Liver (tissue), 9 donors: ENCODE results near the gene MYOG. TPM values are rescaled to one million over a fixed set of nuclear protein-coding genes. Genes with fewer than 3 reads are reported as not detected.

Source experiments
- DNase-seq: peaks from one replicate; pipeline ENCODE4 v3.0.0-alpha.2; 2017; ENCODE audit warnings: low spot score
- H3K27ac ChIP-seq, 2 donors: one replicate each; pipeline ENCODE4 v1.7.0; 2013; ENCODE audit warnings: inconsistent platforms in 2 of 2, low read length in 2 of 2, control low read depth in 1 of 2, low read depth in 1 of 2, mild to moderate bottlenecking in 1 of 2
- H3K27me3 ChIP-seq, 4 donors: one replicate each; pipeline versions ENCODE4 v1.6.1 to v1.7.0; 2013; ENCODE audit warnings: low read length in 3 of 4, inconsistent platforms in 1 of 4, mild to moderate bottlenecking in 1 of 4, moderate library complexity in 1 of 4; ENCODE audit not compliant: control insufficient read depth in 4 of 4, insufficient read depth in 4 of 4
- H3K36me3 ChIP-seq, 4 donors: one replicate each; pipeline versions ENCODE4 v1.6.1 to v1.7.0; 2013; ENCODE audit warnings: low read length in 3 of 4, mild to moderate bottlenecking in 3 of 4, low read depth in 1 of 4, moderate library complexity in 1 of 4; ENCODE audit not compliant: control insufficient read depth in 4 of 4, insufficient read depth in 3 of 4
- H3K4me1 ChIP-seq, 4 donors: one replicate each; pipeline versions ENCODE4 v1.6.1 to v1.7.0; 2013; ENCODE audit warnings: low read length in 3 of 4, mild to moderate bottlenecking in 3 of 4, moderate library complexity in 1 of 4; ENCODE audit not compliant: control insufficient read depth in 4 of 4, insufficient read depth in 4 of 4
- H3K4me3 ChIP-seq, 3 donors: one replicate each; pipeline versions ENCODE4 v1.6.1 to v1.7.0; 2013; ENCODE audit warnings: low read length in 3 of 3, control low read depth in 1 of 3, low read depth in 1 of 3, mild to moderate bottlenecking in 1 of 3
- H3K9ac ChIP-seq, 2 donors: one replicate each; pipeline ENCODE4 v1.7.0; 2013; ENCODE audit warnings: low read length in 2 of 2, mild to moderate bottlenecking in 2 of 2, moderate library complexity in 2 of 2, control low read depth in 1 of 2, low read depth in 1 of 2
- H3K9me3 ChIP-seq, 4 donors: one replicate each; pipeline versions ENCODE4 v1.6.1 to v1.7.0; 2013; ENCODE audit warnings: low read length in 3 of 4; ENCODE audit not compliant: control insufficient read depth in 4 of 4
- EGR1 ChIP-seq, 2 donors: IDR thresholded peaks; 2 replicates each; pipeline ENCODE4 v1.6.1; 2016 to 2018; ENCODE audit warnings: antibody characterized with exemption in 2 of 2, low read depth in 2 of 2
- FOXA1 ChIP-seq: IDR thresholded peaks from 2 replicates; pipeline ENCODE4 v1.6.1; 2016; ENCODE audit warnings: antibody characterized with exemption
- FOXA2 ChIP-seq: IDR thresholded peaks from 2 replicates; pipeline ENCODE4 v1.6.1; 2016; ENCODE audit warnings: antibody characterized with exemption
- GABPA ChIP-seq, 2 donors: IDR thresholded peaks in 1 of 2; conservative IDR thresholded peaks in 1 of 2; 2 replicates each; pipeline ENCODE4 v1.6.1; 2016; ENCODE audit warnings: antibody characterized with exemption in 2 of 2, mild to moderate bottlenecking in 1 of 2, moderate library complexity in 1 of 2
- HNF4A ChIP-seq, 2 donors: conservative IDR thresholded peaks; 2 replicates each; pipeline ENCODE4 v1.6.1; 2016; ENCODE audit warnings: antibody characterized with exemption in 2 of 2, mild to moderate bottlenecking in 2 of 2
- HNF4G ChIP-seq: IDR thresholded peaks from 2 replicates; pipeline ENCODE4 v1.6.1; 2016; ENCODE audit warnings: antibody characterized with exemption
- NR2F2 ChIP-seq: IDR thresholded peaks from 2 replicates; pipeline ENCODE4 v1.6.1; 2016; ENCODE audit warnings: antibody characterized with exemption
- RAD21 ChIP-seq, 2 donors: IDR thresholded peaks; 2 replicates each; pipeline ENCODE4 v1.6.1; 2016; ENCODE audit warnings: antibody characterized with exemption in 2 of 2, mild to moderate bottlenecking in 2 of 2
- RXRA ChIP-seq, 2 donors: IDR thresholded peaks; 2 replicates each; pipeline ENCODE4 v1.6.1; 2017 to 2018; ENCODE audit warnings: antibody characterized with exemption in 2 of 2, mild to moderate bottlenecking in 1 of 2
- SP1 ChIP-seq: IDR thresholded peaks from 2 replicates; pipeline ENCODE4 v1.6.1; 2018; ENCODE audit warnings: antibody characterized with exemption, mild to moderate bottlenecking
- TAF1 ChIP-seq: conservative IDR thresholded peaks from 2 replicates; pipeline ENCODE4 v1.6.1; 2016; ENCODE audit warnings: antibody characterized with exemption, mild to moderate bottlenecking
- YY1 ChIP-seq: IDR thresholded peaks from 2 replicates; pipeline ENCODE4 v1.6.1; 2016; ENCODE audit warnings: antibody characterized with exemption, mild to moderate bottlenecking
- WGBS: extraction: QIAGEN DNeasy Blood & Tissue Kit; methylation state at CpG from one replicate; pipeline ENCODE4 v1.1.7; 2013; 5-methylcytosine and 5-hydroxymethylcytosine counted together
- polyA plus RNA-seq, 2 donors: library from polyadenylated mRNA; stranded (reverse) in 1 of 2; unstranded in 1 of 2; fragments of 200-250 nt in 1 of 2; fragments of >200 nt in 1 of 2; fragmentation: Nextera tagmentation in 1 of 2; extraction: Ambion mirVana in 1 of 2; gene quantifications; one replicate each; pipeline versions ENCODE4 v1.2.1 to v1.2.3, GENCODE V29; 2013 to 2015
- total RNA-seq, 2 donors: library from RNA; depleted of rRNA; stranded (reverse); fragments of >200 nt; gene quantifications; one replicate each; pipeline ENCODE4 v1.2.3, GENCODE V29; 2014
- TF ChIP-seq, protein P1 (sequence below): fragments of 150-350 bp; IDR thresholded peaks from 2 replicates; pipeline ENCODE4 v1.5.1; 2017; ENCODE audit warnings: improper control_type of control experiment, low read depth, low read length; ENCODE audit not compliant: missing input control
- TF ChIP-seq, protein P2 (sequence below): IDR thresholded peaks from 2 replicates; pipeline ENCODE4 v1.6.1; 2016; ENCODE audit warnings: antibody characterized with exemption
- TF ChIP-seq, protein P3 (sequence below): IDR thresholded peaks from 2 replicates; pipeline ENCODE4 v1.6.1; 2016; ENCODE audit warnings: antibody characterized with exemption
- TF ChIP-seq, protein P4 (sequence below): IDR thresholded peaks from 2 replicates; pipeline ENCODE4 v1.6.1; 2016; ENCODE audit warnings: antibody characterized with exemption
- TF ChIP-seq, protein P5 (sequence below): IDR thresholded peaks from 2 replicates; pipeline ENCODE4 v1.6.1; 2016; ENCODE audit warnings: antibody characterized with exemption, mild to moderate bottlenecking
- donor health status: healthy.
- donor health status: healthy.
- donor health status: healthy.
- donor health status: healthy.
- donor health status: healthy.

The MYOG gene
- total and polyA plus RNA-seq, 4 donors, result not detected

DNA sequence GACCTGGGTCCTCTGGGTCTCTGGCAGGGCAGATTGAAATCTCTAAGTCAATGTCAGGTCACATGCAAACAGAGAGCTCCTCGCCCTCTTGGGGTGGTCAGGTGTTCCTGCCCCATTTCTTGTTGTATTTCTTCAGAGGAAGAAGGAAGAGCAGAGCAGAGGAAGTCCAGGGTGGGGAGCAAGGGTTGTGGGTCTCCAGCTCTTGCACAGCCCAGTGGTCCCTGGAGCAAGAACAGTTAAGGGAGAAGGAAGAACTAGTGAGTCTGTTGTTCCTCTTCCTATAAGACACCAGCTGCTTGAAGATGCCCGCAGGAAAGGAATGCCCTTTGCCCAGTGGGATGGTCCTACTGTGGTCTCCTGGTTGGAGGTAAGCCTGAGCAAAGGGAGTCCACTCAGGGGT lies 26.3 kb downstream of the MYOG start:
- Histone ChIP-seq H3K9me3 (no peaks in the 10 kb centered on the region), H3K36me3 (no peaks in the 10 kb centered on the region), H3K9ac (no peak overlapping the region), H3K27ac (no peak overlapping the region), H3K27me3 (no peaks in the 10 kb centered on the region), H3K4me1 (no peaks in the 10 kb centered on the region), H3K4me3 (no peak overlapping the region)
- WGBS, result 80% methylated on average over 2 of the region's 2 CpGs
- TF ChIP-seq, protein P1, sequence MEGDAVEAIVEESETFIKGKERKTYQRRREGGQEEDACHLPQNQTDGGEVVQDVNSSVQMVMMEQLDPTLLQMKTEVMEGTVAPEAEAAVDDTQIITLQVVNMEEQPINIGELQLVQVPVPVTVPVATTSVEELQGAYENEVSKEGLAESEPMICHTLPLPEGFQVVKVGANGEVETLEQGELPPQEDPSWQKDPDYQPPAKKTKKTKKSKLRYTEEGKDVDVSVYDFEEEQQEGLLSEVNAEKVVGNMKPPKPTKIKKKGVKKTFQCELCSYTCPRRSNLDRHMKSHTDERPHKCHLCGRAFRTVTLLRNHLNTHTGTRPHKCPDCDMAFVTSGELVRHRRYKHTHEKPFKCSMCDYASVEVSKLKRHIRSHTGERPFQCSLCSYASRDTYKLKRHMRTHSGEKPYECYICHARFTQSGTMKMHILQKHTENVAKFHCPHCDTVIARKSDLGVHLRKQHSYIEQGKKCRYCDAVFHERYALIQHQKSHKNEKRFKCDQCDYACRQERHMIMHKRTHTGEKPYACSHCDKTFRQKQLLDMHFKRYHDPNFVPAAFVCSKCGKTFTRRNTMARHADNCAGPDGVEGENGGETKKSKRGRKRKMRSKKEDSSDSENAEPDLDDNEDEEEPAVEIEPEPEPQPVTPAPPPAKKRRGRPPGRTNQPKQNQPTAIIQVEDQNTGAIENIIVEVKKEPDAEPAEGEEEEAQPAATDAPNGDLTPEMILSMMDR, result no peak
- TF ChIP-seq, protein P2, sequence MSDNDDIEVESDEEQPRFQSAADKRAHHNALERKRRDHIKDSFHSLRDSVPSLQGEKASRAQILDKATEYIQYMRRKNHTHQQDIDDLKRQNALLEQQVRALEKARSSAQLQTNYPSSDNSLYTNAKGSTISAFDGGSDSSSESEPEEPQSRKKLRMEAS, result no peak
- TF ChIP-seq, protein P3, sequence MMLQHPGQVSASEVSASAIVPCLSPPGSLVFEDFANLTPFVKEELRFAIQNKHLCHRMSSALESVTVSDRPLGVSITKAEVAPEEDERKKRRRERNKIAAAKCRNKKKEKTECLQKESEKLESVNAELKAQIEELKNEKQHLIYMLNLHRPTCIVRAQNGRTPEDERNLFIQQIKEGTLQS, result no peak
- TF ChIP-seq FOXA2 (no peak), TAF1 (no peak), YY1 (no peak), GABPA (IDR thresholded peaks at IDR 0.05 in 1 of 2, conservative IDR thresholded peaks at IDR 0.05 in 1 of 2) (no peak), EGR1 (IDR thresholded peaks at IDR 0.05; ENCODE audit: low read depth in 2 of 2) (no peak), SP1 (no peak), RAD21 (IDR thresholded peaks at IDR 0.05) (no peak), HNF4A (conservative IDR thresholded peaks at IDR 0.05) (no peak), NR2F2 (no peak), RXRA (IDR thresholded peaks at IDR 0.05) (no peak)
- TF ChIP-seq, protein P4, sequence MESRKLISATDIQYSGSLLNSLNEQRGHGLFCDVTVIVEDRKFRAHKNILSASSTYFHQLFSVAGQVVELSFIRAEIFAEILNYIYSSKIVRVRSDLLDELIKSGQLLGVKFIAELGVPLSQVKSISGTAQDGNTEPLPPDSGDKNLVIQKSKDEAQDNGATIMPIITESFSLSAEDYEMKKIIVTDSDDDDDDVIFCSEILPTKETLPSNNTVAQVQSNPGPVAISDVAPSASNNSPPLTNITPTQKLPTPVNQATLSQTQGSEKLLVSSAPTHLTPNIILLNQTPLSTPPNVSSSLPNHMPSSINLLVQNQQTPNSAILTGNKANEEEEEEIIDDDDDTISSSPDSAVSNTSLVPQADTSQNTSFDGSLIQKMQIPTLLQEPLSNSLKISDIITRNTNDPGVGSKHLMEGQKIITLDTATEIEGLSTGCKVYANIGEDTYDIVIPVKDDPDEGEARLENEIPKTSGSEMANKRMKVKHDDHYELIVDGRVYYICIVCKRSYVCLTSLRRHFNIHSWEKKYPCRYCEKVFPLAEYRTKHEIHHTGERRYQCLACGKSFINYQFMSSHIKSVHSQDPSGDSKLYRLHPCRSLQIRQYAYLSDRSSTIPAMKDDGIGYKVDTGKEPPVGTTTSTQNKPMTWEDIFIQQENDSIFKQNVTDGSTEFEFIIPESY, result no peak
- TF ChIP-seq, protein P5, sequence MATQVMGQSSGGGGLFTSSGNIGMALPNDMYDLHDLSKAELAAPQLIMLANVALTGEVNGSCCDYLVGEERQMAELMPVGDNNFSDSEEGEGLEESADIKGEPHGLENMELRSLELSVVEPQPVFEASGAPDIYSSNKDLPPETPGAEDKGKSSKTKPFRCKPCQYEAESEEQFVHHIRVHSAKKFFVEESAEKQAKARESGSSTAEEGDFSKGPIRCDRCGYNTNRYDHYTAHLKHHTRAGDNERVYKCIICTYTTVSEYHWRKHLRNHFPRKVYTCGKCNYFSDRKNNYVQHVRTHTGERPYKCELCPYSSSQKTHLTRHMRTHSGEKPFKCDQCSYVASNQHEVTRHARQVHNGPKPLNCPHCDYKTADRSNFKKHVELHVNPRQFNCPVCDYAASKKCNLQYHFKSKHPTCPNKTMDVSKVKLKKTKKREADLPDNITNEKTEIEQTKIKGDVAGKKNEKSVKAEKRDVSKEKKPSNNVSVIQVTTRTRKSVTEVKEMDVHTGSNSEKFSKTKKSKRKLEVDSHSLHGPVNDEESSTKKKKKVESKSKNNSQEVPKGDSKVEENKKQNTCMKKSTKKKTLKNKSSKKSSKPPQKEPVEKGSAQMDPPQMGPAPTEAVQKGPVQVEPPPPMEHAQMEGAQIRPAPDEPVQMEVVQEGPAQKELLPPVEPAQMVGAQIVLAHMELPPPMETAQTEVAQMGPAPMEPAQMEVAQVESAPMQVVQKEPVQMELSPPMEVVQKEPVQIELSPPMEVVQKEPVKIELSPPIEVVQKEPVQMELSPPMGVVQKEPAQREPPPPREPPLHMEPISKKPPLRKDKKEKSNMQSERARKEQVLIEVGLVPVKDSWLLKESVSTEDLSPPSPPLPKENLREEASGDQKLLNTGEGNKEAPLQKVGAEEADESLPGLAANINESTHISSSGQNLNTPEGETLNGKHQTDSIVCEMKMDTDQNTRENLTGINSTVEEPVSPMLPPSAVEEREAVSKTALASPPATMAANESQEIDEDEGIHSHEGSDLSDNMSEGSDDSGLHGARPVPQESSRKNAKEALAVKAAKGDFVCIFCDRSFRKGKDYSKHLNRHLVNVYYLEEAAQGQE, result no peak
- DNase-seq, result no peak

DNA sequence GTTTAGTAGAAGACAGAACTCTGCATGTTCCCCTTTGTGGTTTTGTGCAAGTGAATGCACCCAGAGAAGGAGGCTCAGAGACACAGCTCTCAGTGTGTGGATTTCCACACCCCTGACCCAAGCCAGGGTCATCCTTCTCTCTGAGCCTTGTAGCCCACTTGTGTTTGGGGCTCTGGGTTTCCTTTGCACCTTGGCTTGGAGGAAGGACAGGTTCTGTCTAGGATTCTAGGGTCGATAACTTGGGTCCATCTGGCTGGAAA lies 27.2 kb downstream of the MYOG start:
- DNase-seq, result no peak
- Histone ChIP-seq H3K9me3 (no peaks in the 10 kb centered on the region), H3K27me3 (no peaks in the 10 kb centered on the region), H3K4me3 (no peak overlapping the region), H3K27ac (no peak overlapping the region), H3K9ac (no peak overlapping the region), H3K4me1 (no peaks in the 10 kb centered on the region), H3K36me3 (no peaks in the 10 kb centered on the region)
- TF ChIP-seq SP1 (no peak), HNF4G (no peak), FOXA1 (no peak)
- TF ChIP-seq, protein P1, result no peak
- 48% methylated on average over 1 of the region's 1 CpG for WGBS
